NCI-H526 treated with DMSO at 0.1 percent for 48 hours (cell line): ENCODE results near the gene COIL.

Source experiments
- DNase-seq: peaks from one replicate; lab custom pipeline; 2025; lab: John Stamatoyannopoulos, UW

The COIL gene

GRCh38 chr17:56903560-56903959 is 57.3 kb downstream of the COIL start:
- no peak for DNase-seq

GRCh38 chr17:56902348-56902747 is 58.5 kb downstream of the COIL start:
- DNase-seq, result no peak

- DNase-seq, result no peak
Measured at GRCh38 chr17:56899403-56899802, 61.4 kb downstream of the COIL start.

GRCh38 chr17:56898874-56899273 is 62.0 kb downstream of the COIL start:
- DNase-seq, result no peak

GRCh38 chr17:56897646-56898424 is 63.0 kb downstream of the COIL start:
- DNase-seq, result no peak

- no peak for DNase-seq
Measured at GRCh38 chr17:56896968-56897359, 63.9 kb downstream of the COIL start.

- DNase-seq, result no peak
Measured at GRCh38 chr17:56896217-56896967, 64.5 kb downstream of the COIL start.

GRCh38 chr17:56894859-56895455 is 65.9 kb downstream of the COIL start:
- no peak for DNase-seq

- DNase-seq, result no peak
Measured at GRCh38 chr17:56893503-56893902, 67.3 kb downstream of the COIL start.

GRCh38 chr17:56892333-56892732 is 68.5 kb downstream of the COIL start:
- DNase-seq, result no peak

GRCh38 chr17:56891751-56892150 is 69.1 kb downstream of the COIL start:
- no peak for DNase-seq

- no peak for DNase-seq
Measured at GRCh38 chr17:56890906-56891674, 69.8 kb downstream of the COIL start.

- DNase-seq, result no peak
Measured at GRCh38 chr17:56890390-56890789, 70.5 kb downstream of the COIL start.
